ENCODE results near the gene ADARB2.

GRCh38 chr10:1444826-1445225 is 292.5 kb downstream of the ADARB2 start:
- TF ChIP-seq EZH2 (IDR thresholded peaks at IDR 0.05; ENCODE audit: insufficient read depth, poor library complexity, severe bottlenecking): no peak
- no peak for TF ChIP-seq EZH2phosphoT487 (IDR thresholded peaks at IDR 0.05; ENCODE audit: insufficient read depth, low read depth)
